NB4 (cell line): ENCODE results near the gene RBMX2.
"Not testable (repeated sequence)": the region's sequence is repeated elsewhere in the genome, so short reads cannot be mapped to it uniquely, and the experiment has no call there.

Source experiments
- DNase-seq: peaks from one replicate; pipeline ENCODE4 v3.0.0; 2010; ENCODE audit warnings: low read depth
- H3K4me3 ChIP-seq: one replicate; pipeline ENCODE4 v1.5.1; 2011; ENCODE audit warnings: mild to moderate bottlenecking, low read depth, low read length, moderate library complexity
- MAX ChIP-seq: IDR thresholded peaks from 2 replicates; pipeline ENCODE4 v1.6.1; 2011; ENCODE audit warnings: low read depth, low read length
- MYC ChIP-seq: IDR thresholded peaks from 2 replicates; pipeline ENCODE4 v1.6.1; 2011; ENCODE audit warnings: low read depth, low read length
- POLR2A ChIP-seq: IDR thresholded peaks from 2 replicates; pipeline ENCODE4 v1.6.1; 2011; ENCODE audit warnings: mild to moderate bottlenecking; ENCODE audit not compliant: insufficient read length; ENCODE audit errors: extremely low read depth
- TF ChIP-seq, protein P1 (sequence below): IDR thresholded peaks from one replicate; pipeline ENCODE4 v1.5.1; 2012; ENCODE audit warnings: low read depth, low read length

The RBMX2 gene

DNA sequence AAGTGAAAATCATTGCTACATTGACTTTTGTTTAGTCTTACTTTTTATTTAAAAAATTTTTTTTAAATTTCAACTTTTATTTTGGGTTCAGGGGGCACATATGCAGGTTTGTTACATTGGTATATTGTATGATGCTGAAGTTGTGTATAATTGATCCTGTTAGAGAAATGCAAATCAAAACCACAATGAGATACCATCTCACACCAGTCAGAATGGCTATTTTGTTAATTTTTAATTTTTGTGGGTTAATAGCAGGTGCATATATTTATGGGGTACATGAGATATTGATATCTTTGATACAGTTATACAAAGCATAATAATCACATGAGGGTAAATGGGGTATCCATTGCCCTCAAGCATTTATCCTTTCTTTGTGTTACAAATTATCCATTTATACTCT is 34.1 kb downstream of the RBMX2 start:
- no peak for DNase-seq
- no peak overlapping the region for H3K4me3 ChIP-seq
- TF ChIP-seq MAX = no peak
- no peak for TF ChIP-seq POLR2A

GRCh38 chrX:130437996-130438395 is 36.2 kb downstream of the RBMX2 start:
- H3K4me3 ChIP-seq, DNase-seq: not testable (repeated sequence)

DNA sequence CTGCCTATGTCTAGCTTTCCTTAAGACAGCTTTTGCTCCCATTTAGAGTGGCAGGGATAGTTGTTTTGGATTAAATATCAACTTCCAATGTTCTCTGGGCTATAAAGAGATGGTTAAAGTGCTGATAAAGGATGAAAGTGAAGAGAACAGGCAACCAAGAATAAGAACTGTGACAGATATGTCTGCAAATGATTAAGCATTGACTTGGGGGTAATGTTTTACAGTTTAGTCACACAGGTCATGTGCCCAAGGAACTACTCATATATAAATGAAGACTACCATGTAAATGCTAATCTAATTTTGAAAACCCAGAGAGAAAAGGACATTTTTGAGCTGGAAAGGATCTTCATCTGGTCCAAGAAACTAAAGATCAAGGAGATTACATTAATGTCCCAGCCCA is 42.1 kb downstream of the RBMX2 start:
- DNase-seq = no peak
- no peak overlapping the region for H3K4me3 ChIP-seq
- TF ChIP-seq POLR2A (no peak), MAX (no peak), MYC (no peak)
- TF ChIP-seq, protein P1, sequence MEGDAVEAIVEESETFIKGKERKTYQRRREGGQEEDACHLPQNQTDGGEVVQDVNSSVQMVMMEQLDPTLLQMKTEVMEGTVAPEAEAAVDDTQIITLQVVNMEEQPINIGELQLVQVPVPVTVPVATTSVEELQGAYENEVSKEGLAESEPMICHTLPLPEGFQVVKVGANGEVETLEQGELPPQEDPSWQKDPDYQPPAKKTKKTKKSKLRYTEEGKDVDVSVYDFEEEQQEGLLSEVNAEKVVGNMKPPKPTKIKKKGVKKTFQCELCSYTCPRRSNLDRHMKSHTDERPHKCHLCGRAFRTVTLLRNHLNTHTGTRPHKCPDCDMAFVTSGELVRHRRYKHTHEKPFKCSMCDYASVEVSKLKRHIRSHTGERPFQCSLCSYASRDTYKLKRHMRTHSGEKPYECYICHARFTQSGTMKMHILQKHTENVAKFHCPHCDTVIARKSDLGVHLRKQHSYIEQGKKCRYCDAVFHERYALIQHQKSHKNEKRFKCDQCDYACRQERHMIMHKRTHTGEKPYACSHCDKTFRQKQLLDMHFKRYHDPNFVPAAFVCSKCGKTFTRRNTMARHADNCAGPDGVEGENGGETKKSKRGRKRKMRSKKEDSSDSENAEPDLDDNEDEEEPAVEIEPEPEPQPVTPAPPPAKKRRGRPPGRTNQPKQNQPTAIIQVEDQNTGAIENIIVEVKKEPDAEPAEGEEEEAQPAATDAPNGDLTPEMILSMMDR = no peak

GRCh38 chrX:130444641-130445336 is 43.0 kb downstream of the RBMX2 start:
- TF ChIP-seq MAX = no peak
- TF ChIP-seq, protein P1 = no peak
- TF ChIP-seq MYC = no peak
- TF ChIP-seq POLR2A = no peak
- no peak overlapping the region for H3K4me3 ChIP-seq
- DNase-seq = no peak

DNA sequence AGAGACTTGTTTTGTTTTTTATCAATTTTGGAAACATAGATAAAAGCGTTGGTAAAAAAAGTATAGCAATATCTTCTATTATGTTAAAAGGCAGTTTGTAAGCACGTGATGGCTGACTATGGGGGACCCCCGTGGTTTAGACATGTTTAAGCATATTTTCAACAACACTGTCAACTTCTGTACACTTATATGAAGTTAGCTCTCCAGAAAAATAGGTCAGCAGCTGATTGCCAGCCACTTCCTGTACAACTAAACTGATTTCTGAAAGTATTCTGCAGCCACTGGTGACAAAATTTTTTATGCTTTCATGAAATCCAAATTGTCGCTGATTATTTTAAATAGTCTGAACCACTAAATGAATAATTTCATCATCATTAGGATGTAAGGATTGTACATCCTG is 45.2 kb downstream of the RBMX2 start:
- TF ChIP-seq POLR2A = no peak
- TF ChIP-seq MYC = no peak
- no peak for TF ChIP-seq MAX
- TF ChIP-seq, protein P1 = no peak
- H3K4me3 ChIP-seq = no peak overlapping the region
- DNase-seq = no peak
